B cell (primary cell): Measurements from ENCODE around the gene CKAP2L.

ENCODE experiments used
- CTCF ChIP-seq: fragments of 200-600 bp; IDR thresholded peaks from one replicate; pipeline ENCODE4 v1.8.0; 2022; ENCODE audit warnings: antibody characterized with exemption, mild to moderate bottlenecking
- EZH2 ChIP-seq: IDR thresholded peaks from 2 replicates; pipeline ENCODE4 v1.6.1; 2012; ENCODE audit warnings: borderline replicate concordance, low read depth, mild to moderate bottlenecking, moderate library complexity, low read length; ENCODE audit not compliant: insufficient read depth, poor library complexity, severe bottlenecking

GRCh38 chr2:112714836-112715631, 49.4 kb downstream of the CKAP2L start:
- TF ChIP-seq CTCF (no peak), EZH2 (no peak)
